Brain microvascular endothelial cell (primary cell): ENCODE results near the gene CCDC61.

ENCODE experiments used
- DNase-seq: peaks from one replicate; pipeline ENCODE4 v3.0.0-alpha.2; 2020
- H3K27ac ChIP-seq: fragments of 250-450 bp; sonication (Bioruptor Pico); 2 replicates; pipeline ENCODE4 v1.5.1; 2020; ENCODE audit warnings: mild to moderate bottlenecking, moderate library complexity
- H3K27me3 ChIP-seq: fragments of 250-450 bp; sonication (Bioruptor Pico); replicated peaks from 2 replicates; pipeline ENCODE4 v1.5.1; 2020; ENCODE audit warnings: mild to moderate bottlenecking
- H3K36me3 ChIP-seq: fragments of 250-450 bp; sonication (Bioruptor Pico); replicated peaks from 2 replicates; pipeline ENCODE4 v1.5.1; 2020; ENCODE audit warnings: mild to moderate bottlenecking
- H3K4me3 ChIP-seq: 2 replicates; pipeline ENCODE4 v1.5.1; 2011; ENCODE audit warnings: low read depth, mild to moderate bottlenecking, control low read depth, low read length, moderate library complexity
- in situ Hi-C: cut with HindIII; loops from 2 replicates; pipeline ENCODE4 v1.10.0; 2017; ENCODE audit warnings: low sequenced_read_pairs, low pct_ligation_motif_present
- TF ChIP-seq, protein P1 (sequence below): IDR thresholded peaks from 2 replicates; pipeline ENCODE4 v1.5.1; 2011; ENCODE audit warnings: low read depth, mild to moderate bottlenecking, moderate library complexity, low read length, control low read depth, inconsistent platforms; ENCODE audit errors: missing control alignments

The CCDC61 gene

GRCh38 chr19:45978156-45978555 is 17.1 kb upstream of the CCDC61 start:
- Histone ChIP-seq H3K27me3 (peaks cover 15% of the 10 kb centered on the region), H3K36me3 (no peaks in the 10 kb centered on the region), H3K4me3 (no peak overlapping the region), H3K27ac (no peak overlapping the region)
- no peak for DNase-seq
- in situ Hi-C loops, result no loop called here
- TF ChIP-seq, protein P1, sequence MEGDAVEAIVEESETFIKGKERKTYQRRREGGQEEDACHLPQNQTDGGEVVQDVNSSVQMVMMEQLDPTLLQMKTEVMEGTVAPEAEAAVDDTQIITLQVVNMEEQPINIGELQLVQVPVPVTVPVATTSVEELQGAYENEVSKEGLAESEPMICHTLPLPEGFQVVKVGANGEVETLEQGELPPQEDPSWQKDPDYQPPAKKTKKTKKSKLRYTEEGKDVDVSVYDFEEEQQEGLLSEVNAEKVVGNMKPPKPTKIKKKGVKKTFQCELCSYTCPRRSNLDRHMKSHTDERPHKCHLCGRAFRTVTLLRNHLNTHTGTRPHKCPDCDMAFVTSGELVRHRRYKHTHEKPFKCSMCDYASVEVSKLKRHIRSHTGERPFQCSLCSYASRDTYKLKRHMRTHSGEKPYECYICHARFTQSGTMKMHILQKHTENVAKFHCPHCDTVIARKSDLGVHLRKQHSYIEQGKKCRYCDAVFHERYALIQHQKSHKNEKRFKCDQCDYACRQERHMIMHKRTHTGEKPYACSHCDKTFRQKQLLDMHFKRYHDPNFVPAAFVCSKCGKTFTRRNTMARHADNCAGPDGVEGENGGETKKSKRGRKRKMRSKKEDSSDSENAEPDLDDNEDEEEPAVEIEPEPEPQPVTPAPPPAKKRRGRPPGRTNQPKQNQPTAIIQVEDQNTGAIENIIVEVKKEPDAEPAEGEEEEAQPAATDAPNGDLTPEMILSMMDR, result no peak

GRCh38 chr19:45981350-45981749 is 13.9 kb upstream of the CCDC61 start:
- Histone ChIP-seq H3K27ac (no peak overlapping the region), H3K4me3 (no peak overlapping the region), H3K27me3 (peaks cover 5% of the 10 kb centered on the region), H3K36me3 (no peaks in the 10 kb centered on the region)
- in situ Hi-C loops, result no loop called here
- no peak for DNase-seq
- TF ChIP-seq, protein P1, result no peak

DNA sequence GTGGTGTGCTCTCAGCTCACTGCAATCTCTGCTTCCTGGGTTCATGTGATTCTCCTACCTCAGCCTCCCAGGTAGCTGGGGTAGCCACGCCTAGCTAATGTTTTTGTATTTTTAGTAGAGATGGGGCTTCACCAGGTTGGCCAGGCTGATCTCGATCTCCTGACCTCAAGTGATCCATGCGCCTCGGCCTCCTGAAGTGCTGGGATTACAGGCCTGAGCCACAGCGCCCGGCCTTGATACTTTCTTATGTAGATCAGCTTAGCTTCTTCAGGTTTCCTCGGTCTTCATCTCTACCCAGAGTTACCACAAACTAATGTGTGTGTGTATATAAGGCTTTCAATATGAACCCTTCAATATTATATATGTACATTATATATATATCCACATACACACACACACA is 9.9 kb upstream of the CCDC61 start:
- TF ChIP-seq, protein P1, result no peak
- in situ Hi-C loops, result no loop called here
- Histone ChIP-seq H3K4me3 (no peak overlapping the region), H3K27me3 (peaks cover 2% of the 10 kb centered on the region), H3K27ac (no peak overlapping the region), H3K36me3 (no peaks in the 10 kb centered on the region)
- DNase-seq, result no peak

DNA sequence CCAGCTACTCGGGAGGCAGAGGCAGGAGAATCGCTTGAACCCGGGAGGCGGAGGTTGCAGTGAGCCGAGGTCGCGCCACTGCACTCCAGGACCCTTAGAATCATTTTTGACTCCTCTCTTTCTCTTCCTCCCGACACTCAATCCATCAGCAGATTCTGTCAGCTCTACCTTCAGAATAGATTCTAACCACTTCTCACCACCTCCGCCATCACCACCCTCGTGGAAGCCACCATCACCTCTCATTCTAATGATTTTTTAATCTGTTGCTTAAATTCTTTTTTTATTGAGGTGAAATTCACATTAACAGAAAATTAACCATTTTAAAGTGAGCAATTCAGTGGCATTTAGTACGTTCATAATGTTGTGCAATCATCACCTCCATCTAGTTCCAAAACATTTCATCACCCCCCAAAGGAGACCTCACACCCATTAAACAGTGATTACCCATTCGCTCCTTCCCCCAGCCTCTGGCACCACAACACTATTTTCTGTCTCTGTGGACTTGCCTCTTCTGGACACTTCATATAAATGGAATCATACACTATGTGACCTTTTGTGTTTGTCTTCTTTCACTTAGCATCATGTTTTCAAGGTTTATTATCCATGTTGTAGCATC is 5.0 kb upstream of the CCDC61 start:
- TF ChIP-seq, protein P1, result no peak
- H3K4me3 ChIP-seq, result no peak overlapping the region
- in situ Hi-C loops, result no loop called here
- H3K27ac ChIP-seq, result no peak overlapping the region
- no peaks in the 10 kb centered on the region for H3K36me3 ChIP-seq
- DNase-seq, result no peak
- peaks cover 2% of the 10 kb centered on the region for H3K27me3 ChIP-seq

DNA sequence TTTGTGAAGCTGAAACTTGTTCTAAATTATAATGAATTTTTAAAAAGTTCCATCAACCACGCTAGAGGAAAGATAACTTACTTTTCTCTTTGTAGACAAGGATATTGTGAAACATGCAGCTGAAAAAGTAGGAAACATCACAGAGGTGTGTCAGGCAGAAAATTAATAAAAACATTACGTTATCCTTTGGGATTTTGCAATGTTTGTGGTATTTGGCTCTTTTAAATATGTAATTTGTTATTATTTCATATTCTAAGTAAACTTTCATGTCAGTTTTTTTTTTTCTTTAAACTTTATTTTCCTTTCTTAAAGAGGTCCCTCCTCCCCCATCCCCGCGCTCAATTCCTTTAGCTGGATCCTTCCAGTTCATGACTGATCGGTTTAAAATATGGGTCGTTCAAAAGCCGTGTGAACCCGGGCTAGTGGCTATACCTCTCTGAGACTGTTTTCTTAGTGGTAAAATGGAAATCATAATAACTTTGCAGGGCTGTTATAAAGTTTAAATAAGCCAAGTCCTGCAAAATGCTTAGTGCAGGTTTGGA is 740 bp upstream of the CCDC61 start:
- DNase-seq, result no peak
- in situ Hi-C loops, result no loop called here
- H3K27me3 ChIP-seq, result peaks cover under 1% of the 10 kb centered on the region
- H3K36me3 ChIP-seq, result peaks cover 2% of the 10 kb centered on the region
- peak overlapping the region; percentile 65 for H3K4me3 ChIP-seq
- H3K27ac ChIP-seq, result no peak overlapping the region
- TF ChIP-seq, protein P1, result no peak
